C4-2B (cell line): ENCODE measurements around the gene SNX8.

Source experiments
- CTCF ChIP-seq: fragments of 450-650 bp; conservative IDR thresholded peaks from 2 replicates; pipeline ENCODE4 v1.5.1; 2017; ENCODE audit warnings: mild to moderate bottlenecking
- ZFX ChIP-seq: fragments of 450-650 bp; IDR thresholded peaks from 2 replicates; pipeline ENCODE4 v1.6.1; 2017

GRCh38 chr7:2353113-2353935, 39.1 kb upstream of the SNX8 start:
- TF ChIP-seq CTCF (no peak), ZFX (0 out of 2 replicates have a peak, but pooled peaks have one; percentile 36)
